ENCODE data around the gene GALNTL6. TPM values are rescaled to one million over a fixed set of nuclear protein-coding genes. Genes with fewer than 3 reads are reported as not detected.

Gene GALNTL6
- total RNA-seq, 1 donor = under 0.01 TPM

GRCh38 chr4:172256820-172257219 lies 443.6 kb downstream of the GALNTL6 start:
- no peak overlapping the region for H3K4me3 ChIP-seq (ENCODE audit: insufficient read depth, low read length)
- H3K4me2 ChIP-seq (ENCODE audit: insufficient read depth, low read length) = no peak overlapping the region
- H3K4me1 ChIP-seq (ENCODE audit: insufficient read depth, low read length) = no peaks in the 10 kb centered on the region
- no peaks in the 10 kb centered on the region for H4K20me1 ChIP-seq (ENCODE audit: insufficient read depth, low read length)
- H2AFZ ChIP-seq (ENCODE audit: low read length) = no peak overlapping the region
- H3K36me3 ChIP-seq (ENCODE audit: insufficient read depth, low read length) = no peaks in the 10 kb centered on the region
- H3K27ac ChIP-seq (ENCODE audit: low read depth, low read length) = no peak overlapping the region
- no peaks in the 10 kb centered on the region for H3K9me3 ChIP-seq (ENCODE audit: low read depth, low read length)
- no peak for TF ChIP-seq CTCF (IDR thresholded peaks at IDR 0.05; ENCODE audit: extremely low read depth, low read depth, low read length)
- no peak for DNase-seq (ENCODE audit: insufficient read length, low spot score, missing footprints)
- H3K79me2 ChIP-seq (ENCODE audit: insufficient read depth, low read length) = no peaks in the 10 kb centered on the region
- H3K27me3 ChIP-seq (ENCODE audit: insufficient read depth, low read length) = no peaks in the 10 kb centered on the region

GRCh38 chr4:172270397-172270796 lies 457.2 kb downstream of the GALNTL6 start:
- no peak for DNase-seq (ENCODE audit: insufficient read length, low spot score, missing footprints)
- H3K27me3 ChIP-seq (ENCODE audit: insufficient read depth, low read length) = no peaks in the 10 kb centered on the region
- H3K9me3 ChIP-seq (ENCODE audit: low read depth, low read length) = peaks cover 2% of the 10 kb centered on the region
- H3K4me3 ChIP-seq (ENCODE audit: insufficient read depth, low read length) = no peak overlapping the region
- H2AFZ ChIP-seq (ENCODE audit: low read length) = no peak overlapping the region
- H3K27ac ChIP-seq (ENCODE audit: low read depth, low read length) = no peak overlapping the region
- no peaks in the 10 kb centered on the region for H3K36me3 ChIP-seq (ENCODE audit: insufficient read depth, low read length)
- H3K79me2 ChIP-seq (ENCODE audit: insufficient read depth, low read length) = no peaks in the 10 kb centered on the region
- no peak for TF ChIP-seq CTCF (IDR thresholded peaks at IDR 0.05; ENCODE audit: extremely low read depth, low read depth, low read length)
- H3K4me2 ChIP-seq (ENCODE audit: insufficient read depth, low read length) = no peak overlapping the region
- no peaks in the 10 kb centered on the region for H4K20me1 ChIP-seq (ENCODE audit: insufficient read depth, low read length)
- no peaks in the 10 kb centered on the region for H3K4me1 ChIP-seq (ENCODE audit: insufficient read depth, low read length)

DNA sequence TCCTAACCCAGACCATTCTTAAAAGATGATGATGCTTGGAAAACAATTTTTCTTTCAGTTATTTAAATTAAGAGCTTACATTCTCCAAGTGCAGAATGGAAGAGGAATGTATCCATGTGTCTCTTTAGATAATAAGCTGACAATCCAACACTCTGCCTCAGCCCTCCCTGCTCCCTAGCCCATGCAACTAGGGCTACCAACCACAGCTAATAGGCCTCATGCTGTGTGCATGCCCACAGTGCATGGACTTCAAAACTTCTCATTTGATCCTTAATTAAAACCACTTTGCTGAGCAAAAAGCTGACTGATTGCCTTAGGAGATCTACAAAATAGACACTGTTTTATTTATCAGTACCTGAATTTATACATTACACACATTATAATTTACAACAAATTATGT lies 473.9 kb downstream of the GALNTL6 start:
- no peak overlapping the region for H3K4me3 ChIP-seq (ENCODE audit: insufficient read depth, low read length)
- no peak for DNase-seq (ENCODE audit: insufficient read length, low spot score, missing footprints)
- no peaks in the 10 kb centered on the region for H3K9me3 ChIP-seq (ENCODE audit: low read depth, low read length)
- no peak overlapping the region for H3K27ac ChIP-seq (ENCODE audit: low read depth, low read length)
- no peaks in the 10 kb centered on the region for H4K20me1 ChIP-seq (ENCODE audit: insufficient read depth, low read length)
- TF ChIP-seq CTCF (IDR thresholded peaks at IDR 0.05; ENCODE audit: extremely low read depth, low read depth, low read length) = no peak
- no peaks in the 10 kb centered on the region for H3K79me2 ChIP-seq (ENCODE audit: insufficient read depth, low read length)
- H3K36me3 ChIP-seq (ENCODE audit: insufficient read depth, low read length) = no peaks in the 10 kb centered on the region
- H2AFZ ChIP-seq (ENCODE audit: low read length) = no peak overlapping the region
- H3K4me1 ChIP-seq (ENCODE audit: insufficient read depth, low read length) = no peaks in the 10 kb centered on the region
- H3K27me3 ChIP-seq (ENCODE audit: insufficient read depth, low read length) = no peaks in the 10 kb centered on the region
- H3K4me2 ChIP-seq (ENCODE audit: insufficient read depth, low read length) = no peak overlapping the region

GRCh38 chr4:172305698-172306097 lies 492.5 kb downstream of the GALNTL6 start:
- no peak overlapping the region for H3K4me2 ChIP-seq (ENCODE audit: insufficient read depth, low read length)

More at GRCh38 chr4:172305698-172306097, 492.5 kb downstream of the GALNTL6 start:
- Histone ChIP-seq H3K36me3 (ENCODE audit: insufficient read depth, low read length) (no peaks in the 10 kb centered on the region), H3K4me3 (ENCODE audit: insufficient read depth, low read length) (no peak overlapping the region), H4K20me1 (ENCODE audit: insufficient read depth, low read length) (no peaks in the 10 kb centered on the region), H3K79me2 (ENCODE audit: insufficient read depth, low read length) (no peaks in the 10 kb centered on the region), H3K27ac (ENCODE audit: low read depth, low read length) (no peak overlapping the region), H2AFZ (ENCODE audit: low read length) (no peak overlapping the region), H3K4me1 (ENCODE audit: insufficient read depth, low read length) (no peaks in the 10 kb centered on the region), H3K9me3 (ENCODE audit: low read depth, low read length) (no peaks in the 10 kb centered on the region), H3K27me3 (ENCODE audit: insufficient read depth, low read length) (no peaks in the 10 kb centered on the region)
- no peak for DNase-seq (ENCODE audit: insufficient read length, low spot score, missing footprints)
- TF ChIP-seq CTCF (IDR thresholded peaks at IDR 0.05; ENCODE audit: extremely low read depth, low read depth, low read length) = no peak

Measured in osteoblast (primary cell).